ENCODE results near the gene DHX8. TPM values are rescaled to one million over a fixed set of nuclear protein-coding genes. Genes with fewer than 3 reads are reported as not detected.
"Not testable (repeated sequence)": the region's sequence is repeated elsewhere in the genome, so short reads cannot be mapped to it uniquely, and the experiment has no call there.

The DHX8 gene
- total and polyA plus RNA-seq, 4 experiments from 2014 or later, result 16.1 to 78.2 (median 59.8) TPM

GRCh38 chr17:43462569-43462968 is 21.2 kb upstream of the DHX8 start:
- DNase-seq; H3K36me3 Mint-ChIP-seq; H3K9me3 ChIP-seq (ENCODE audit: control insufficient read depth in 1 of 2, low read length in 2 of 2); H3K4me3 ChIP-seq (ENCODE audit: low read length in 2 of 2); H3K27ac ChIP-seq (ENCODE audit: low read depth, low read length); H3K4me1 ChIP-seq (ENCODE audit: insufficient read depth, low read length); H3K4me3 Mint-ChIP-seq; intact Hi-C loops (cut with micrococcal nuclease); H3K27ac Mint-ChIP-seq; H3K36me3 ChIP-seq (ENCODE audit: insufficient read depth, low read length); H3K4me1 Mint-ChIP-seq; H3K27me3 ChIP-seq (ENCODE audit: insufficient read depth, low read length); POLR2A ChIA-PET (ENCODE audit: partially characterized antibody); H3K9me3 Mint-ChIP-seq: not testable (repeated sequence)
- H3K27me3 Mint-ChIP-seq, result peaks cover 9 to 15% of the 10 kb centered on the region in 2 donors
- CTCF ChIA-PET (ENCODE audit: partially characterized antibody), result interaction anchor here (1.8 kb wide), 1 partner anchor 8 kb away, joined by 4 read pairs; no protein-coding TSS in a partner anchor

- Mint-ChIP-seq H3K36me3 (no peaks in the 10 kb centered on the region), H3K27me3 (peaks cover 9 to 15% of the 10 kb centered on the region in 2 donors), H3K4me1 (no peaks in the 10 kb centered on the region), H3K4me3 (no peak overlapping the region), H3K27ac (no peak overlapping the region), H3K9me3 (peaks cover 0 to 2% (median 0%) of the 10 kb centered on the region in 8 donors)
- Histone ChIP-seq H3K27me3 (ENCODE audit: insufficient read depth, low read length) (no peaks in the 10 kb centered on the region), H3K36me3 (ENCODE audit: insufficient read depth, low read length) (no peaks in the 10 kb centered on the region), H3K9me3 (ENCODE audit: control insufficient read depth in 1 of 2, low read length in 2 of 2) (no peaks in the 10 kb centered on the region), H3K4me3 (ENCODE audit: low read length in 2 of 2) (no peak overlapping the region), H3K27ac (ENCODE audit: low read depth, low read length) (no peak overlapping the region), H3K4me1 (ENCODE audit: insufficient read depth, low read length) (no peaks in the 10 kb centered on the region)
- POLR2A ChIA-PET (ENCODE audit: partially characterized antibody), result no interaction called here
- intact Hi-C loops (cut with micrococcal nuclease), result no loop called here
- CTCF ChIA-PET (ENCODE audit: partially characterized antibody), result no interaction called here
- no peak for DNase-seq
These were observed 20.5 kb upstream of the DHX8 start for GRCh38 chr17:43463241-43463640.

- no peaks in the 10 kb centered on the region for H3K9me3 ChIP-seq (ENCODE audit: control insufficient read depth in 1 of 2, low read length in 2 of 2)
- ChIA-PET CTCF (ENCODE audit: partially characterized antibody) (interaction anchor here (1.5 kb wide), 1 partner anchor 19 kb away, joined by 4 read pairs; the partner anchor contains the start of gene DHX8), POLR2A (ENCODE audit: partially characterized antibody) (no interaction called here)
- no peak overlapping the region for H3K4me3 ChIP-seq (ENCODE audit: low read length in 2 of 2)
- no peaks in the 10 kb centered on the region for H3K27me3 ChIP-seq (ENCODE audit: insufficient read depth, low read length)
- Mint-ChIP-seq H3K4me1 (no peaks in the 10 kb centered on the region), H3K36me3 (no peaks in the 10 kb centered on the region), H3K27me3 (peaks cover 9 to 19% of the 10 kb centered on the region in 2 donors), H3K4me3 (no peak overlapping the region), H3K27ac (no peak overlapping the region), H3K9me3 (peaks cover 0 to 2% (median 0%) of the 10 kb centered on the region in 8 donors)
- intact Hi-C loops (cut with micrococcal nuclease), result no loop called here
- H3K36me3 ChIP-seq (ENCODE audit: insufficient read depth, low read length), result no peaks in the 10 kb centered on the region
- no peak overlapping the region for H3K27ac ChIP-seq (ENCODE audit: low read depth, low read length)
- no peaks in the 10 kb centered on the region for H3K4me1 ChIP-seq (ENCODE audit: insufficient read depth, low read length)
- no peak for DNase-seq
These were observed 19.7 kb upstream of the DHX8 start for GRCh38 chr17:43464046-43464445.

GRCh38 chr17:43465049-43465448 is 18.7 kb upstream of the DHX8 start:
- DNase-seq, result no peak
- peaks cover 0 to 2% (median 0%) of the 10 kb centered on the region in 8 donors for H3K9me3 Mint-ChIP-seq
- no peaks in the 10 kb centered on the region for H3K4me1 Mint-ChIP-seq
- intact Hi-C loops (cut with micrococcal nuclease), result no loop called here
- peaks cover 9 to 19% of the 10 kb centered on the region in 2 donors for H3K27me3 Mint-ChIP-seq
- ChIA-PET CTCF (ENCODE audit: partially characterized antibody) (interaction anchor here (1.5 kb wide), 1 partner anchor 18 kb away, joined by 4 read pairs; the partner anchor contains the start of gene DHX8), POLR2A (ENCODE audit: partially characterized antibody) (no interaction called here)
- H3K36me3 ChIP-seq (ENCODE audit: insufficient read depth, low read length), result no peaks in the 10 kb centered on the region
- no peak overlapping the region for H3K4me3 ChIP-seq (ENCODE audit: low read length in 2 of 2)
- H3K27me3 ChIP-seq (ENCODE audit: insufficient read depth, low read length), result no peaks in the 10 kb centered on the region
- no peaks in the 10 kb centered on the region for H3K9me3 ChIP-seq (ENCODE audit: control insufficient read depth in 1 of 2, low read length in 2 of 2)
- no peak overlapping the region for H3K4me3 Mint-ChIP-seq
- no peaks in the 10 kb centered on the region for H3K36me3 Mint-ChIP-seq
- no peak overlapping the region for H3K27ac ChIP-seq (ENCODE audit: low read depth, low read length)
- no peak overlapping the region for H3K27ac Mint-ChIP-seq
- H3K4me1 ChIP-seq (ENCODE audit: insufficient read depth, low read length), result no peaks in the 10 kb centered on the region

GRCh38 chr17:43467981-43468581 is 15.7 kb upstream of the DHX8 start:
- no peak for DNase-seq
- H3K4me3 Mint-ChIP-seq, result no peak overlapping the region
- H3K9me3 ChIP-seq (ENCODE audit: control insufficient read depth in 1 of 2, low read length in 2 of 2), result no peaks in the 10 kb centered on the region
- no peak overlapping the region for H3K4me3 ChIP-seq (ENCODE audit: low read length in 2 of 2)
- H3K27me3 ChIP-seq (ENCODE audit: insufficient read depth, low read length), result no peaks in the 10 kb centered on the region
- no peaks in the 10 kb centered on the region for H3K36me3 ChIP-seq (ENCODE audit: insufficient read depth, low read length)
- no peak overlapping the region for H3K27ac Mint-ChIP-seq
- intact Hi-C loops (cut with micrococcal nuclease), result no loop called here
- ChIA-PET CTCF (ENCODE audit: partially characterized antibody) (no interaction called here), POLR2A (ENCODE audit: partially characterized antibody) (no interaction called here)
- peaks cover 9 to 21% of the 10 kb centered on the region in 2 donors for H3K27me3 Mint-ChIP-seq
- no peaks in the 10 kb centered on the region for H3K4me1 ChIP-seq (ENCODE audit: insufficient read depth, low read length)
- H3K9me3 Mint-ChIP-seq, result peaks cover 0 to 2% (median 0%) of the 10 kb centered on the region in 8 donors
- no peaks in the 10 kb centered on the region for H3K4me1 Mint-ChIP-seq
- no peaks in the 10 kb centered on the region for H3K36me3 Mint-ChIP-seq
- no peak overlapping the region for H3K27ac ChIP-seq (ENCODE audit: low read depth, low read length)

GRCh38 chr17:43468691-43469139 is 15.1 kb upstream of the DHX8 start:
- DNase-seq, result no peak

GRCh38 chr17:43469145-43469544 is 14.6 kb upstream of the DHX8 start:
- no peak for DNase-seq
- ChIA-PET CTCF (ENCODE audit: partially characterized antibody) (no interaction called here), POLR2A (ENCODE audit: partially characterized antibody) (no interaction called here)
- Histone ChIP-seq H3K36me3 (ENCODE audit: insufficient read depth, low read length) (no peaks in the 10 kb centered on the region), H3K4me3 (ENCODE audit: low read length in 2 of 2) (no peak overlapping the region), H3K4me1 (ENCODE audit: insufficient read depth, low read length) (no peaks in the 10 kb centered on the region), H3K27me3 (ENCODE audit: insufficient read depth, low read length) (no peaks in the 10 kb centered on the region), H3K27ac (ENCODE audit: low read depth, low read length) (no peak overlapping the region), H3K9me3 (ENCODE audit: control insufficient read depth in 1 of 2, low read length in 2 of 2) (no peaks in the 10 kb centered on the region)
- H3K4me1 Mint-ChIP-seq, result no peaks in the 10 kb centered on the region
- H3K4me3 Mint-ChIP-seq, result no peak overlapping the region
- H3K9me3 Mint-ChIP-seq, result peaks cover 0 to 2% (median 0%) of the 10 kb centered on the region in 8 donors
- intact Hi-C loops (cut with micrococcal nuclease), result no loop called here
- H3K27ac Mint-ChIP-seq, result no peak overlapping the region
- no peaks in the 10 kb centered on the region for H3K36me3 Mint-ChIP-seq
- peaks cover 8 to 21% of the 10 kb centered on the region in 2 donors for H3K27me3 Mint-ChIP-seq

More at GRCh38 chr17:43468691-43469139, 15.1 kb upstream of the DHX8 start:
- H3K27ac Mint-ChIP-seq, result no peak overlapping the region
- H3K27me3 ChIP-seq (ENCODE audit: insufficient read depth, low read length), result no peaks in the 10 kb centered on the region
- H3K9me3 ChIP-seq (ENCODE audit: control insufficient read depth in 1 of 2, low read length in 2 of 2), result no peaks in the 10 kb centered on the region
- H3K4me3 Mint-ChIP-seq, result no peak overlapping the region
- ChIA-PET CTCF (ENCODE audit: partially characterized antibody) (no interaction called here), POLR2A (ENCODE audit: partially characterized antibody) (no interaction called here)
- H3K36me3 Mint-ChIP-seq, result no peaks in the 10 kb centered on the region
- H3K9me3 Mint-ChIP-seq, result peaks cover 0 to 2% (median 0%) of the 10 kb centered on the region in 8 donors
- H3K36me3 ChIP-seq (ENCODE audit: insufficient read depth, low read length), result no peaks in the 10 kb centered on the region
- H3K4me1 Mint-ChIP-seq, result no peaks in the 10 kb centered on the region
- H3K27ac ChIP-seq (ENCODE audit: low read depth, low read length), result no peak overlapping the region
- H3K4me3 ChIP-seq (ENCODE audit: low read length in 2 of 2), result no peak overlapping the region
- no peaks in the 10 kb centered on the region for H3K4me1 ChIP-seq (ENCODE audit: insufficient read depth, low read length)
- peaks cover 8 to 21% of the 10 kb centered on the region in 2 donors for H3K27me3 Mint-ChIP-seq
- intact Hi-C loops (cut with micrococcal nuclease), result no loop called here
